ENCODE results near the gene PHLDB2. TPM values are rescaled to one million over a fixed set of nuclear protein-coding genes. Genes with fewer than 3 reads are reported as not detected.

The PHLDB2 gene
- total RNA-seq, 1 donor from 2014 or later = 59.1 TPM

- no peak for DNase-seq (ENCODE audit: low spot score, unreplicated experiment)
- TF ChIP-seq CTCF (IDR thresholded peaks at IDR 0.05; ENCODE audit: unreplicated experiment) = no peak
- H3K36me3 Mint-ChIP-seq (ENCODE audit: insufficient read depth) = peaks cover 5% of the 10 kb centered on the region
- no peaks in the 10 kb centered on the region for H3K27me3 Mint-ChIP-seq
- H3K4me3 Mint-ChIP-seq (ENCODE audit: low read depth) = no peak overlapping the region
- H3K4me1 Mint-ChIP-seq (ENCODE audit: low read depth) = peaks cover 18% of the 10 kb centered on the region
- H3K27ac Mint-ChIP-seq = no peak overlapping the region
- no peaks in the 10 kb centered on the region for H3K9me3 Mint-ChIP-seq (ENCODE audit: low read depth)
Measured at GRCh38 chr3:111906656-111907055, 47.6 kb downstream of the PHLDB2 start.

GRCh38 chr3:111907151-111907550, 48.1 kb downstream of the PHLDB2 start:
- Mint-ChIP-seq H3K9me3 (ENCODE audit: low read depth) (no peaks in the 10 kb centered on the region), H3K36me3 (ENCODE audit: insufficient read depth) (peaks cover 5% of the 10 kb centered on the region), H3K27ac (no peak overlapping the region), H3K4me1 (ENCODE audit: low read depth) (peaks cover 18% of the 10 kb centered on the region), H3K4me3 (ENCODE audit: low read depth) (no peak overlapping the region), H3K27me3 (no peaks in the 10 kb centered on the region)
- no peak for TF ChIP-seq CTCF (IDR thresholded peaks at IDR 0.05; ENCODE audit: unreplicated experiment)
- no peak for DNase-seq (ENCODE audit: low spot score, unreplicated experiment)

- H3K27ac Mint-ChIP-seq = no peak overlapping the region
- H3K4me3 Mint-ChIP-seq (ENCODE audit: low read depth) = no peak overlapping the region
- no peaks in the 10 kb centered on the region for H3K9me3 Mint-ChIP-seq (ENCODE audit: low read depth)
- no peak for DNase-seq (ENCODE audit: low spot score, unreplicated experiment)
- no peaks in the 10 kb centered on the region for H3K27me3 Mint-ChIP-seq
- TF ChIP-seq CTCF (IDR thresholded peaks at IDR 0.05; ENCODE audit: unreplicated experiment) = no peak
- H3K4me1 Mint-ChIP-seq (ENCODE audit: low read depth) = peaks cover 13% of the 10 kb centered on the region
- H3K36me3 Mint-ChIP-seq (ENCODE audit: insufficient read depth) = peaks cover 4% of the 10 kb centered on the region
Measured at GRCh38 chr3:111910806-111911205, 51.7 kb downstream of the PHLDB2 start.

GRCh38 chr3:111911446-111911845, 52.4 kb downstream of the PHLDB2 start:
- H3K27ac Mint-ChIP-seq = no peak overlapping the region
- no peak overlapping the region for H3K4me3 Mint-ChIP-seq (ENCODE audit: low read depth)
- peaks cover 13% of the 10 kb centered on the region for H3K4me1 Mint-ChIP-seq (ENCODE audit: low read depth)
- TF ChIP-seq CTCF (IDR thresholded peaks at IDR 0.05; ENCODE audit: unreplicated experiment) = no peak
- H3K9me3 Mint-ChIP-seq (ENCODE audit: low read depth) = no peaks in the 10 kb centered on the region
- no peak for DNase-seq (ENCODE audit: low spot score, unreplicated experiment)
- H3K27me3 Mint-ChIP-seq = no peaks in the 10 kb centered on the region
- H3K36me3 Mint-ChIP-seq (ENCODE audit: insufficient read depth) = peaks cover 7% of the 10 kb centered on the region

GRCh38 chr3:111913163-111913763, 54.2 kb downstream of the PHLDB2 start:
- H3K4me1 Mint-ChIP-seq (ENCODE audit: low read depth) = peaks cover 21% of the 10 kb centered on the region
- H3K27me3 Mint-ChIP-seq = no peaks in the 10 kb centered on the region
- no peak for TF ChIP-seq CTCF (IDR thresholded peaks at IDR 0.05; ENCODE audit: unreplicated experiment)
- H3K27ac Mint-ChIP-seq = no peak overlapping the region
- peaks cover 6% of the 10 kb centered on the region for H3K36me3 Mint-ChIP-seq (ENCODE audit: insufficient read depth)
- H3K9me3 Mint-ChIP-seq (ENCODE audit: low read depth) = no peaks in the 10 kb centered on the region
- H3K4me3 Mint-ChIP-seq (ENCODE audit: low read depth) = no peak overlapping the region
- no peak for DNase-seq (ENCODE audit: low spot score, unreplicated experiment)

Measured in progenitor cell of endocrine pancreas (in vitro differentiated cells).